ENCODE measurements around the gene FMO5.
"Not testable (repeated sequence)": the region's sequence is repeated elsewhere in the genome, so short reads cannot be mapped to it uniquely, and the experiment has no call there.

Gene FMO5

GRCh38 chr1:147225193-147225730 lies at the start of gene FMO5:
Gene FMO5, minus strand, starts transcription at chr1:147225339. Its CDS starts 310 bp downstream, at chr1:147225029.
- DNase-seq (ENCODE audit: low read depth in 1 of 2, low spot score in 1 of 2): peak; percentile 12 to 25

- DNase-seq (ENCODE audit: low read depth in 1 of 2, low spot score in 1 of 2): no peak
Measured at GRCh38 chr1:147273409-147274336, 48.5 kb upstream of the FMO5 start.

- DNase-seq (ENCODE audit: low read depth in 1 of 2, low spot score in 1 of 2): no peak
Measured at GRCh38 chr1:147272042-147272441, 46.9 kb upstream of the FMO5 start.

- DNase-seq (ENCODE audit: low read depth in 1 of 2, low spot score in 1 of 2): no peak
Measured at GRCh38 chr1:147270721-147271120, 45.6 kb upstream of the FMO5 start.

- DNase-seq (ENCODE audit: low read depth in 1 of 2, low spot score in 1 of 2): no peak
Measured at GRCh38 chr1:147267711-147268110, 42.6 kb upstream of the FMO5 start.

GRCh38 chr1:147266381-147266780 lies 41.2 kb upstream of the FMO5 start:
- no peak for DNase-seq (ENCODE audit: low read depth in 1 of 2, low spot score in 1 of 2)

- no peak for DNase-seq (ENCODE audit: low read depth in 1 of 2, low spot score in 1 of 2)
Measured at GRCh38 chr1:147264158-147264768, 39.1 kb upstream of the FMO5 start.

GRCh38 chr1:147260956-147261355 lies 35.8 kb upstream of the FMO5 start:
- DNase-seq (ENCODE audit: low read depth in 1 of 2, low spot score in 1 of 2): no peak

GRCh38 chr1:147252540-147252939 lies 27.4 kb upstream of the FMO5 start:
- DNase-seq (ENCODE audit: low read depth in 1 of 2, low spot score in 1 of 2): no peak

- DNase-seq (ENCODE audit: low read depth in 1 of 2, low spot score in 1 of 2): no peak
Measured at GRCh38 chr1:147247656-147248238, 22.6 kb upstream of the FMO5 start.

- DNase-seq (ENCODE audit: low read depth in 1 of 2, low spot score in 1 of 2): no peak
Measured at GRCh38 chr1:147246910-147247655, 21.9 kb upstream of the FMO5 start.

GRCh38 chr1:147246044-147246690 lies 21.0 kb upstream of the FMO5 start:
- no peak for DNase-seq (ENCODE audit: low read depth in 1 of 2, low spot score in 1 of 2)

- DNase-seq (ENCODE audit: low read depth in 1 of 2, low spot score in 1 of 2): no peak
Measured at GRCh38 chr1:147245586-147246021, 20.5 kb upstream of the FMO5 start.

GRCh38 chr1:147245129-147245528 lies 20.0 kb upstream of the FMO5 start:
- no peak for DNase-seq (ENCODE audit: low read depth in 1 of 2, low spot score in 1 of 2)

GRCh38 chr1:147243841-147244240 lies 18.7 kb upstream of the FMO5 start:
- no peak for DNase-seq (ENCODE audit: low read depth in 1 of 2, low spot score in 1 of 2)

- peak in 1 of 2 donors; percentile 1 for DNase-seq (ENCODE audit: low read depth in 1 of 2, low spot score in 1 of 2)
Measured at GRCh38 chr1:147243228-147243685, 18.1 kb upstream of the FMO5 start.

- peak; percentile 87 to 89 for DNase-seq (ENCODE audit: low read depth in 1 of 2, low spot score in 1 of 2)
Measured at GRCh38 chr1:147242449-147243227, 17.5 kb upstream of the FMO5 start, which contains the start of gene CHD1L. Gene CHD1L, plus strand, starts transcription at chr1:147242684. Its CDS starts 20 bp downstream, at chr1:147242704.

- DNase-seq (ENCODE audit: low read depth in 1 of 2, low spot score in 1 of 2): no peak
Measured at GRCh38 chr1:147241934-147242448, 16.9 kb upstream of the FMO5 start.

GRCh38 chr1:147240131-147240721 lies 15.1 kb upstream of the FMO5 start:
- DNase-seq (ENCODE audit: low read depth in 1 of 2, low spot score in 1 of 2): not testable (repeated sequence)

All from activated T-helper 1 cell treated with anti-CD3 and anti-CD28 coated beads, Interleukin-2, amount 50 U/mL, for 16 hours (primary cell).